ENCODE data around the gene LONP1. TPM values are rescaled to one million over a fixed set of nuclear protein-coding genes. Genes with fewer than 3 reads are reported as not detected.
A peak's percentile ranks its signal among the peaks of the same experiment; 100 is the strongest.

LONP1 gene
- total RNA-seq, 2 donors from 2014 or later = 52.8 to 82.8 TPM

GRCh38 chr19:5667751-5668271 is 52.1 kb downstream of the LONP1 start:
- H3K27ac ChIP-seq = no peak overlapping the region
- DNase-seq (ENCODE audit: low spot score) (no peak), ATAC-seq (ENCODE audit: insufficient number of reproducible peaks, low FRiP score, low read depth) (no peak)
- no peaks in the 10 kb centered on the region for H3K9me3 ChIP-seq
- H3K4me1 ChIP-seq (ENCODE audit: control insufficient read depth in 1 of 2, low read depth in 2 of 2) = no peaks in the 10 kb centered on the region
- H3K27me3 ChIP-seq (replicated peaks; ENCODE audit: insufficient read depth) = no peaks in the 10 kb centered on the region
- H3K36me3 ChIP-seq = peaks cover 60% of the 10 kb centered on the region
- H3K4me3 ChIP-seq = no peak overlapping the region
- TF ChIP-seq CTCF (IDR thresholded peaks at IDR 0.05) = no peak

GRCh38 chr19:5666921-5667610 is 52.9 kb downstream of the LONP1 start:
- ATAC-seq (ENCODE audit: insufficient number of reproducible peaks, low FRiP score, low read depth) (no peak), DNase-seq (ENCODE audit: low spot score) (no peak)
- Histone ChIP-seq H3K4me3 (no peak overlapping the region), H3K9me3 (no peaks in the 10 kb centered on the region), H3K36me3 (peaks cover 68% of the 10 kb centered on the region), H3K4me1 (ENCODE audit: control insufficient read depth in 1 of 2, low read depth in 2 of 2) (no peaks in the 10 kb centered on the region), H3K27me3 (replicated peaks; ENCODE audit: insufficient read depth) (no peaks in the 10 kb centered on the region), H3K27ac (no peak overlapping the region)
- no peak for TF ChIP-seq CTCF (IDR thresholded peaks at IDR 0.05)

- Histone ChIP-seq H3K9me3 (no peaks in the 10 kb centered on the region), H3K4me3 (no peak overlapping the region), H3K27me3 (replicated peaks; ENCODE audit: insufficient read depth) (no peaks in the 10 kb centered on the region), H3K4me1 (ENCODE audit: control insufficient read depth in 1 of 2, low read depth in 2 of 2) (no peaks in the 10 kb centered on the region), H3K27ac (no peak overlapping the region), H3K36me3 (peaks cover 79% of the 10 kb centered on the region)
- ATAC-seq (ENCODE audit: insufficient number of reproducible peaks, low FRiP score, low read depth) = peak; percentile 33
- no peak for DNase-seq (ENCODE audit: low spot score)
- TF ChIP-seq CTCF (IDR thresholded peaks at IDR 0.05) = no peak
Observed at GRCh38 chr19:5665781-5666513, 54.0 kb downstream of the LONP1 start.

- ATAC-seq (ENCODE audit: insufficient number of reproducible peaks, low FRiP score, low read depth) = no peak
- no peaks in the 10 kb centered on the region for H3K9me3 ChIP-seq
- TF ChIP-seq CTCF (IDR thresholded peaks at IDR 0.05) = no peak
- H3K36me3 ChIP-seq = peaks cover 82% of the 10 kb centered on the region
- no peak overlapping the region for H3K27ac ChIP-seq
- no peaks in the 10 kb centered on the region for H3K4me1 ChIP-seq (ENCODE audit: control insufficient read depth in 1 of 2, low read depth in 2 of 2)
- H3K4me3 ChIP-seq = no peak overlapping the region
- DNase-seq (ENCODE audit: low spot score) = no peak
- H3K27me3 ChIP-seq (replicated peaks; ENCODE audit: insufficient read depth) = no peaks in the 10 kb centered on the region
Observed at GRCh38 chr19:5664515-5664914, 55.4 kb downstream of the LONP1 start.

- DNase-seq (ENCODE audit: low spot score) (no peak), ATAC-seq (ENCODE audit: insufficient number of reproducible peaks, low FRiP score, low read depth) (no peak)
- Histone ChIP-seq H3K27me3 (replicated peaks; ENCODE audit: insufficient read depth) (no peaks in the 10 kb centered on the region), H3K27ac (no peak overlapping the region), H3K4me3 (no peak overlapping the region), H3K9me3 (no peaks in the 10 kb centered on the region), H3K4me1 (ENCODE audit: control insufficient read depth in 1 of 2, low read depth in 2 of 2) (no peaks in the 10 kb centered on the region), H3K36me3 (peaks cover 80% of the 10 kb centered on the region)
- no peak for TF ChIP-seq CTCF (IDR thresholded peaks at IDR 0.05)
Observed at GRCh38 chr19:5663904-5664303, 56.0 kb downstream of the LONP1 start.

Data from thoracic aorta (tissue), 2 donors.